Measurements from ENCODE around the gene LMX1A. TPM values are rescaled to one million over a fixed set of nuclear protein-coding genes. Genes with fewer than 3 reads are reported as not detected.

Gene LMX1A
- total and polyA plus RNA-seq, 2 experiments from 2014 or later, result not detected

DNA sequence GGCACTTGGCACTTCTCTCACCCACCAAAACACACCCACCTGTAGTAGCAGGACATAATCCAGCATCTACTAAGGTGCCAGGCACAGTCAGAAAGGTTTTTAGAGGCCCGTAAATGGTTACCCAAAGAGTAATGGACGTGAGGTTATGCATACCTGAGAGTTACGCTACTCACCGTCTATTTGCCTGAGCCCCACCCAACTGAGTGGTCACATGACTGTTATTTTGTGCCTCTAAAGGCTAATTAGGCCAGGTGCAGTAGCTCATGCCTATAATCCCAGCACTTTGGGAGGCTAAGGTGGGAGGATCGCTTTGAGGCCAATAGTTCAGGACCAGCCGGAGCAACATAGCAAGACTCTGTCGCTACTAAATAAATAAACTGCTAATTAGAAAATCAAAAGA, 11.0 kb downstream of the LMX1A start:
- TF ChIP-seq ZNF114 (CRISPR knock-in tag; IDR thresholded peaks at IDR 0.05), result no peak
- no peak for TF ChIP-seq ZNF331 (CRISPR knock-in tag; IDR thresholded peaks at IDR 0.05; ENCODE audit: low read depth)
- no peak for TF ChIP-seq STAT1 (IDR thresholded peaks at IDR 0.05; ENCODE audit: unreplicated experiment)
- no peak for TF ChIP-seq NANOG (IDR thresholded peaks at IDR 0.05; ENCODE audit: borderline replicate concordance)
- TF ChIP-seq POLR2AphosphoS5 (IDR thresholded peaks at IDR 0.05; ENCODE audit: low read depth), result no peak
- TF ChIP-seq, protein P1, sequence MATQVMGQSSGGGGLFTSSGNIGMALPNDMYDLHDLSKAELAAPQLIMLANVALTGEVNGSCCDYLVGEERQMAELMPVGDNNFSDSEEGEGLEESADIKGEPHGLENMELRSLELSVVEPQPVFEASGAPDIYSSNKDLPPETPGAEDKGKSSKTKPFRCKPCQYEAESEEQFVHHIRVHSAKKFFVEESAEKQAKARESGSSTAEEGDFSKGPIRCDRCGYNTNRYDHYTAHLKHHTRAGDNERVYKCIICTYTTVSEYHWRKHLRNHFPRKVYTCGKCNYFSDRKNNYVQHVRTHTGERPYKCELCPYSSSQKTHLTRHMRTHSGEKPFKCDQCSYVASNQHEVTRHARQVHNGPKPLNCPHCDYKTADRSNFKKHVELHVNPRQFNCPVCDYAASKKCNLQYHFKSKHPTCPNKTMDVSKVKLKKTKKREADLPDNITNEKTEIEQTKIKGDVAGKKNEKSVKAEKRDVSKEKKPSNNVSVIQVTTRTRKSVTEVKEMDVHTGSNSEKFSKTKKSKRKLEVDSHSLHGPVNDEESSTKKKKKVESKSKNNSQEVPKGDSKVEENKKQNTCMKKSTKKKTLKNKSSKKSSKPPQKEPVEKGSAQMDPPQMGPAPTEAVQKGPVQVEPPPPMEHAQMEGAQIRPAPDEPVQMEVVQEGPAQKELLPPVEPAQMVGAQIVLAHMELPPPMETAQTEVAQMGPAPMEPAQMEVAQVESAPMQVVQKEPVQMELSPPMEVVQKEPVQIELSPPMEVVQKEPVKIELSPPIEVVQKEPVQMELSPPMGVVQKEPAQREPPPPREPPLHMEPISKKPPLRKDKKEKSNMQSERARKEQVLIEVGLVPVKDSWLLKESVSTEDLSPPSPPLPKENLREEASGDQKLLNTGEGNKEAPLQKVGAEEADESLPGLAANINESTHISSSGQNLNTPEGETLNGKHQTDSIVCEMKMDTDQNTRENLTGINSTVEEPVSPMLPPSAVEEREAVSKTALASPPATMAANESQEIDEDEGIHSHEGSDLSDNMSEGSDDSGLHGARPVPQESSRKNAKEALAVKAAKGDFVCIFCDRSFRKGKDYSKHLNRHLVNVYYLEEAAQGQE (IDR thresholded peaks at IDR 0.05; ENCODE audit: unreplicated experiment), result no peak
- no peak for TF ChIP-seq JUNB (IDR thresholded peaks at IDR 0.05; ENCODE audit: unreplicated experiment)
- TF ChIP-seq EZH2 (IDR thresholded peaks at IDR 0.05; ENCODE audit: low read depth, unreplicated experiment), result no peak
- TF ChIP-seq EZH2phosphoT487 (IDR thresholded peaks at IDR 0.05; ENCODE audit: unreplicated experiment), result no peak
- TF ChIP-seq, protein P2, sequence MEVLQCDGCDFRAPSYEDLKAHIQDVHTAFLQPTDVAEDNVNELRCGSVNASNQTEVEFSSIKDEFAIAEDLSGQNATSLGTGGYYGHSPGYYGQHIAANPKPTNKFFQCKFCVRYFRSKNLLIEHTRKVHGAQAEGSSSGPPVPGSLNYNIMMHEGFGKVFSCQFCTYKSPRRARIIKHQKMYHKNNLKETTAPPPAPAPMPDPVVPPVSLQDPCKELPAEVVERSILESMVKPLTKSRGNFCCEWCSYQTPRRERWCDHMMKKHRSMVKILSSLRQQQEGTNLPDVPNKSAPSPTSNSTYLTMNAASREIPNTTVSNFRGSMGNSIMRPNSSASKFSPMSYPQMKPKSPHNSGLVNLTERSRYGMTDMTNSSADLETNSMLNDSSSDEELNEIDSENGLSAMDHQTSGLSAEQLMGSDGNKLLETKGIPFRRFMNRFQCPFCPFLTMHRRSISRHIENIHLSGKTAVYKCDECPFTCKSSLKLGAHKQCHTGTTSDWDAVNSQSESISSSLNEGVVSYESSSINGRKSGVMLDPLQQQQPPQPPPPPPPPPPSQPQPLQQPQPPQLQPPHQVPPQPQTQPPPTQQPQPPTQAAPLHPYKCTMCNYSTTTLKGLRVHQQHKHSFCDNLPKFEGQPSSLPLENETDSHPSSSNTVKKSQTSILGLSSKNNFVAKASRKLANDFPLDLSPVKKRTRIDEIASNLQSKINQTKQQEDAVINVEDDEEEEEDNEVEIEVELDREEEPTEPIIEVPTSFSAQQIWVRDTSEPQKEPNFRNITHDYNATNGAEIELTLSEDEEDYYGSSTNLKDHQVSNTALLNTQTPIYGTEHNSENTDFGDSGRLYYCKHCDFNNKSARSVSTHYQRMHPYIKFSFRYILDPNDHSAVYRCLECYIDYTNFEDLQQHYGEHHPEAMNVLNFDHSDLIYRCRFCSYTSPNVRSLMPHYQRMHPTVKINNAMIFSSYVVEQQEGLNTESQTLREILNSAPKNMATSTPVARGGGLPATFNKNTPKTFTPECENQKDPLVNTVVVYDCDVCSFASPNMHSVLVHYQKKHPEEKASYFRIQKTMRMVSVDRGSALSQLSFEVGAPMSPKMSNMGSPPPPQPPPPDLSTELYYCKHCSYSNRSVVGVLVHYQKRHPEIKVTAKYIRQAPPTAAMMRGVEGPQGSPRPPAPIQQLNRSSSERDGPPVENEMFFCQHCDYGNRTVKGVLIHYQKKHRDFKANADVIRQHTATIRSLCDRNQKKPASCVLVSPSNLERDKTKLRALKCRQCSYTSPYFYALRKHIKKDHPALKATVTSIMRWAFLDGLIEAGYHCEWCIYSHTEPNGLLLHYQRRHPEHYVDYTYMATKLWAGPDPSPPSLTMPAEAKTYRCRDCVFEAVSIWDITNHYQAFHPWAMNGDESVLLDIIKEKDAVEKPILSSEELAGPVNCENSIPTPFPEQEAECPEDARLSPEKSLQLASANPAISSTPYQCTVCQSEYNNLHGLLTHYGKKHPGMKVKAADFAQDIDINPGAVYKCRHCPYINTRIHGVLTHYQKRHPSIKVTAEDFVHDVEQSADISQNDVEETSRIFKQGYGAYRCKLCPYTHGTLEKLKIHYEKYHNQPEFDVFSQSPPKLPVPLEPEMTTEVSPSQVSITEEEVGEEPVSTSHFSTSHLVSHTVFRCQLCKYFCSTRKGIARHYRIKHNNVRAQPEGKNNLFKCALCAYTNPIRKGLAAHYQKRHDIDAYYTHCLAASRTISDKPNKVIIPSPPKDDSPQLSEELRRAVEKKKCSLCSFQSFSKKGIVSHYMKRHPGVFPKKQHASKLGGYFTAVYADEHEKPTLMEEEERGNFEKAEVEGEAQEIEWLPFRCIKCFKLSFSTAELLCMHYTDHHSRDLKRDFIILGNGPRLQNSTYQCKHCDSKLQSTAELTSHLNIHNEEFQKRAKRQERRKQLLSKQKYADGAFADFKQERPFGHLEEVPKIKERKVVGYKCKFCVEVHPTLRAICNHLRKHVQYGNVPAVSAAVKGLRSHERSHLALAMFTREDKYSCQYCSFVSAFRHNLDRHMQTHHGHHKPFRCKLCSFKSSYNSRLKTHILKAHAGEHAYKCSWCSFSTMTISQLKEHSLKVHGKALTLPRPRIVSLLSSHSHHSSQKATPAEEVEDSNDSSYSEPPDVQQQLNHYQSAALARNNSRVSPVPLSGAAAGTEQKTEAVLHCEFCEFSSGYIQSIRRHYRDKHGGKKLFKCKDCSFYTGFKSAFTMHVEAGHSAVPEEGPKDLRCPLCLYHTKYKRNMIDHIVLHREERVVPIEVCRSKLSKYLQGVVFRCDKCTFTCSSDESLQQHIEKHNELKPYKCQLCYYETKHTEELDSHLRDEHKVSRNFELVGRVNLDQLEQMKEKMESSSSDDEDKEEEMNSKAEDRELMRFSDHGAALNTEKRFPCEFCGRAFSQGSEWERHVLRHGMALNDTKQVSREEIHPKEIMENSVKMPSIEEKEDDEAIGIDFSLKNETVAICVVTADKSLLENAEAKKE (CRISPR knock-in tag; IDR thresholded peaks at IDR 0.05), result no peak
- no peak for TF ChIP-seq CREB1 (CRISPR knock-in tag; IDR thresholded peaks at IDR 0.05; ENCODE audit: low read depth)
- TF ChIP-seq, protein P3, sequence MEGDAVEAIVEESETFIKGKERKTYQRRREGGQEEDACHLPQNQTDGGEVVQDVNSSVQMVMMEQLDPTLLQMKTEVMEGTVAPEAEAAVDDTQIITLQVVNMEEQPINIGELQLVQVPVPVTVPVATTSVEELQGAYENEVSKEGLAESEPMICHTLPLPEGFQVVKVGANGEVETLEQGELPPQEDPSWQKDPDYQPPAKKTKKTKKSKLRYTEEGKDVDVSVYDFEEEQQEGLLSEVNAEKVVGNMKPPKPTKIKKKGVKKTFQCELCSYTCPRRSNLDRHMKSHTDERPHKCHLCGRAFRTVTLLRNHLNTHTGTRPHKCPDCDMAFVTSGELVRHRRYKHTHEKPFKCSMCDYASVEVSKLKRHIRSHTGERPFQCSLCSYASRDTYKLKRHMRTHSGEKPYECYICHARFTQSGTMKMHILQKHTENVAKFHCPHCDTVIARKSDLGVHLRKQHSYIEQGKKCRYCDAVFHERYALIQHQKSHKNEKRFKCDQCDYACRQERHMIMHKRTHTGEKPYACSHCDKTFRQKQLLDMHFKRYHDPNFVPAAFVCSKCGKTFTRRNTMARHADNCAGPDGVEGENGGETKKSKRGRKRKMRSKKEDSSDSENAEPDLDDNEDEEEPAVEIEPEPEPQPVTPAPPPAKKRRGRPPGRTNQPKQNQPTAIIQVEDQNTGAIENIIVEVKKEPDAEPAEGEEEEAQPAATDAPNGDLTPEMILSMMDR (conservative IDR thresholded peaks at IDR 0.05; ENCODE audit: low read depth in 2 of 2), result no peak
- TF ChIP-seq, protein P4, sequence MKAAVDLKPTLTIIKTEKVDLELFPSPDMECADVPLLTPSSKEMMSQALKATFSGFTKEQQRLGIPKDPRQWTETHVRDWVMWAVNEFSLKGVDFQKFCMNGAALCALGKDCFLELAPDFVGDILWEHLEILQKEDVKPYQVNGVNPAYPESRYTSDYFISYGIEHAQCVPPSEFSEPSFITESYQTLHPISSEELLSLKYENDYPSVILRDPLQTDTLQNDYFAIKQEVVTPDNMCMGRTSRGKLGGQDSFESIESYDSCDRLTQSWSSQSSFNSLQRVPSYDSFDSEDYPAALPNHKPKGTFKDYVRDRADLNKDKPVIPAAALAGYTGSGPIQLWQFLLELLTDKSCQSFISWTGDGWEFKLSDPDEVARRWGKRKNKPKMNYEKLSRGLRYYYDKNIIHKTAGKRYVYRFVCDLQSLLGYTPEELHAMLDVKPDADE (IDR thresholded peaks at IDR 0.05), result no peak
- Histone ChIP-seq H3K4me3 (no peak overlapping the region), H4K20me1 (replicated peaks; ENCODE audit: insufficient read depth) (no peaks in the 10 kb centered on the region; the same call in 1 of the 2 replicates), H2AFZ (no peak overlapping the region), H3K36me3 (ENCODE audit: insufficient read depth) (no peaks in the 10 kb centered on the region), H3K27ac (ENCODE audit: low read depth) (no peak overlapping the region), H3K4me1 (ENCODE audit: insufficient read depth) (peaks cover 41% of the 10 kb centered on the region), H3F3A (replicated peaks; ENCODE audit: low read depth) (no peaks in the 10 kb centered on the region), H3K4me2 (no peak overlapping the region), H3K9me2 (ENCODE audit: insufficient read depth) (peaks cover 5% of the 10 kb centered on the region; the same call in 1 of the 2 replicates), H3K27me3 (ENCODE audit: insufficient read depth) (peaks cover 30% of the 10 kb centered on the region), H3K79me2 (replicated peaks; ENCODE audit: insufficient read depth) (no peaks in the 10 kb centered on the region)
- Mint-ChIP-seq H3K27ac (no peak overlapping the region), H3K27me3 (ENCODE audit: insufficient read depth, low read depth, poor library complexity) (peaks cover 5% of the 10 kb centered on the region), H3K9me3 (no peaks in the 10 kb centered on the region), H3K4me3 (no peak overlapping the region), H3K4me1 (peaks cover 31% of the 10 kb centered on the region), H3K36me3 (ENCODE audit: low read depth) (no peaks in the 10 kb centered on the region)
- ATAC-seq, result no peak
- DNase-seq (ENCODE audit: low spot score), result no peak

All from GM23338 (cell line).